HepG2 (cell line): ENCODE results near the gene APOA1. TPM values are rescaled to one million over a fixed set of nuclear protein-coding genes. Genes with fewer than 3 reads are reported as not detected.

Experiments
- HNRNPH1 ChIP-seq: fragments of 200-400 bp; formaldehyde crosslinking; optimal IDR thresholded peaks from 2 replicates; pipeline ENCODE3; 2017; ENCODE audit warnings: mild to moderate bottlenecking, low read depth, low read length
- HOXD1 ChIP-seq: sonication (generic); formaldehyde crosslinking; IDR thresholded peaks from 2 replicates; pipeline ENCODE4 v1.5.0; 2020; ENCODE audit warnings: missing genetic modification reagents
- MED1 ChIP-seq: sonication (generic); formaldehyde crosslinking; IDR thresholded peaks from 2 replicates; pipeline ENCODE4 v1.4.0; 2020; ENCODE audit warnings: missing genetic modification reagents
- MXI1 ChIP-seq: IDR thresholded peaks from 3 replicates; pipeline ENCODE4 v1.6.1; 2012; ENCODE audit warnings: low read depth, low read length, inconsistent platforms, borderline replicate concordance
- PITX1 ChIP-seq: sonication (generic); formaldehyde crosslinking; IDR thresholded peaks from 2 replicates; pipeline ENCODE4 v1.5.1; 2020; ENCODE audit warnings: mild to moderate bottlenecking, missing genetic modification reagents
- POLR2AphosphoS5 ChIP-seq: IDR thresholded peaks from 2 replicates; pipeline ENCODE4 v1.6.1; 2012; ENCODE audit warnings: low read depth, low read length
- RARA ChIP-seq: IDR thresholded peaks from 2 replicates; pipeline ENCODE4 v1.6.1; 2016; ENCODE audit warnings: missing genetic modification reagents, missing compliant biosample characterization
- RFXANK ChIP-seq: IDR thresholded peaks from 2 replicates; pipeline ENCODE4 v1.6.1; 2016
- RFXAP ChIP-seq: sonication (generic); formaldehyde crosslinking; IDR thresholded peaks from 2 replicates; pipeline ENCODE4 v1.4.0; 2020; ENCODE audit warnings: missing genetic modification reagents, borderline replicate concordance
- SAP130 ChIP-seq: IDR thresholded peaks from 2 replicates; pipeline ENCODE4 v1.6.1; 2016; ENCODE audit warnings: low read depth
- SOX13 ChIP-seq, 3 experiments: fragments of 450-650 bp in 1 of 3; sonication (generic) in 1 of 3; formaldehyde crosslinking in 1 of 3; IDR thresholded peaks in 2 of 3; conservative IDR thresholded peaks in 1 of 3; 2 replicates each; pipeline versions ENCODE4 v1.5.0 to v1.6.1; 2016 to 2020; ENCODE audit warnings: antibody characterized with exemption in 1 of 3, mild to moderate bottlenecking in 1 of 3, missing compliant biosample characterization in 1 of 3, missing genetic modification reagents in 1 of 3, moderate library complexity in 1 of 3
- ZBTB7A ChIP-seq: sonication (generic); formaldehyde crosslinking; IDR thresholded peaks from 2 replicates; pipeline ENCODE4 v1.8.0; 2022; ENCODE audit warnings: mild to moderate bottlenecking, missing genetic modification reagents
- ZNF263 ChIP-seq: sonication (generic); formaldehyde crosslinking; IDR thresholded peaks from 2 replicates; pipeline ENCODE4 v1.4.0; 2020; ENCODE audit warnings: missing genetic modification reagents
- ZNF432 ChIP-seq: sonication (generic); formaldehyde crosslinking; IDR thresholded peaks from 2 replicates; pipeline ENCODE4 v1.5.0; 2020; ENCODE audit warnings: missing genetic modification reagents, mild to moderate bottlenecking, borderline replicate concordance
- ZNF598 ChIP-seq: sonication (generic); formaldehyde crosslinking; IDR thresholded peaks from 2 replicates; pipeline ENCODE4 v1.5.1; 2020; ENCODE audit warnings: mild to moderate bottlenecking, missing genetic modification reagents, borderline replicate concordance
- polyA plus RNA-seq, 8 experiments: library from polyadenylated mRNA; depleted of rRNA in 3 of 8; stranded (reverse) in 7 of 8; unstranded in 1 of 8; fragments of >200 nt; fragmentation: Illumina TruSeq in 4 of 8; extraction: Trizol in 4 of 8; gene quantifications; 2 replicates each; pipeline versions ENCODE4 v1.2.1 to v1.2.3, GENCODE V29; 2011 to 2016; ENCODE audit warnings: low read depth in 4 of 8, missing spikeins in 1 of 8, mixed read lengths in 1 of 8; ENCODE audit not compliant: insufficient read depth in 1 of 8
- total RNA-seq, 5 experiments: library from RNA; depleted of rRNA; stranded (reverse); fragments of >200 nt; fragmentation: Illumina TruSeq; extraction: Trizol; gene quantifications; 2 replicates each; pipeline ENCODE4 v1.2.3, GENCODE V29; 2016; ENCODE audit warnings: low read depth in 1 of 5
- TF ChIP-seq, protein P1 (sequence below), 2 experiments: IDR thresholded peaks; 2 replicates each; pipeline ENCODE4 v1.6.1; 2011 to 2012; ENCODE audit warnings: low read length in 2 of 2, borderline replicate concordance in 1 of 2, low read depth in 1 of 2, mild to moderate bottlenecking in 1 of 2, moderate library complexity in 1 of 2
- TF ChIP-seq, protein P2 (sequence below): IDR thresholded peaks from 2 replicates; pipeline ENCODE4 v1.6.1; 2016
- TF ChIP-seq, protein P3 (sequence below): sonication (generic); formaldehyde crosslinking; IDR thresholded peaks from 2 replicates; pipeline ENCODE4 v1.4.0; 2020; ENCODE audit warnings: missing genetic modification reagents, borderline replicate concordance
- TF ChIP-seq, protein P4 (sequence below): sonication (generic); formaldehyde crosslinking; IDR thresholded peaks from 2 replicates; pipeline ENCODE4 v1.9.0; 2022; ENCODE audit warnings: missing genetic modification reagents, mild to moderate bottlenecking, borderline replicate concordance

APOA1 gene
- total and polyA plus RNA-seq, 2 of the 13 experiments (the other 11 are each of a cell fraction or from before 2014, with no cell fraction given): 1,973 to 5,485 TPM

DNA sequence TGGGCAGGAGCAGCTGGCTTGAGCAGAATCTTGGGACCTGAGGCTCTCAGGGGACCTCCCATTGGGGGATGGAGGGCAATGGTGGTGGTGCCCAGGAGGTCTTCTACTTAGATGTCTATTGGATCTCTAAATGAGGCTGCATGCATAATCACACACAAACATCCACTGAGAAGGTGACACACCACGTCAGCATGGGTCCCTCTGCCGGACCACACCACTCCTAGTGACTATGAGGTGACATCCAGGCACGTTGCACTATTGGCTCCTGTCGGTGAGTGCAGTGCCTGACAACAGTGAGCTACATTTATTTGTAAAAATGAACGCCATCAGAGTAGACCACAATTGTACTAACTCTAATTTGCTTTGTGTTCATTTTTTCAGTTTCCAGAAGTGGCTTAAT is 12.0 kb downstream of the APOA1 start (continued):
- TF ChIP-seq, protein P1, sequence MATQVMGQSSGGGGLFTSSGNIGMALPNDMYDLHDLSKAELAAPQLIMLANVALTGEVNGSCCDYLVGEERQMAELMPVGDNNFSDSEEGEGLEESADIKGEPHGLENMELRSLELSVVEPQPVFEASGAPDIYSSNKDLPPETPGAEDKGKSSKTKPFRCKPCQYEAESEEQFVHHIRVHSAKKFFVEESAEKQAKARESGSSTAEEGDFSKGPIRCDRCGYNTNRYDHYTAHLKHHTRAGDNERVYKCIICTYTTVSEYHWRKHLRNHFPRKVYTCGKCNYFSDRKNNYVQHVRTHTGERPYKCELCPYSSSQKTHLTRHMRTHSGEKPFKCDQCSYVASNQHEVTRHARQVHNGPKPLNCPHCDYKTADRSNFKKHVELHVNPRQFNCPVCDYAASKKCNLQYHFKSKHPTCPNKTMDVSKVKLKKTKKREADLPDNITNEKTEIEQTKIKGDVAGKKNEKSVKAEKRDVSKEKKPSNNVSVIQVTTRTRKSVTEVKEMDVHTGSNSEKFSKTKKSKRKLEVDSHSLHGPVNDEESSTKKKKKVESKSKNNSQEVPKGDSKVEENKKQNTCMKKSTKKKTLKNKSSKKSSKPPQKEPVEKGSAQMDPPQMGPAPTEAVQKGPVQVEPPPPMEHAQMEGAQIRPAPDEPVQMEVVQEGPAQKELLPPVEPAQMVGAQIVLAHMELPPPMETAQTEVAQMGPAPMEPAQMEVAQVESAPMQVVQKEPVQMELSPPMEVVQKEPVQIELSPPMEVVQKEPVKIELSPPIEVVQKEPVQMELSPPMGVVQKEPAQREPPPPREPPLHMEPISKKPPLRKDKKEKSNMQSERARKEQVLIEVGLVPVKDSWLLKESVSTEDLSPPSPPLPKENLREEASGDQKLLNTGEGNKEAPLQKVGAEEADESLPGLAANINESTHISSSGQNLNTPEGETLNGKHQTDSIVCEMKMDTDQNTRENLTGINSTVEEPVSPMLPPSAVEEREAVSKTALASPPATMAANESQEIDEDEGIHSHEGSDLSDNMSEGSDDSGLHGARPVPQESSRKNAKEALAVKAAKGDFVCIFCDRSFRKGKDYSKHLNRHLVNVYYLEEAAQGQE (IDR thresholded peaks at IDR 0.05; ENCODE audit: borderline replicate concordance in 1 of 2, low read depth in 1 of 2, low read length in 2 of 2): no peak
- TF ChIP-seq, protein P2, sequence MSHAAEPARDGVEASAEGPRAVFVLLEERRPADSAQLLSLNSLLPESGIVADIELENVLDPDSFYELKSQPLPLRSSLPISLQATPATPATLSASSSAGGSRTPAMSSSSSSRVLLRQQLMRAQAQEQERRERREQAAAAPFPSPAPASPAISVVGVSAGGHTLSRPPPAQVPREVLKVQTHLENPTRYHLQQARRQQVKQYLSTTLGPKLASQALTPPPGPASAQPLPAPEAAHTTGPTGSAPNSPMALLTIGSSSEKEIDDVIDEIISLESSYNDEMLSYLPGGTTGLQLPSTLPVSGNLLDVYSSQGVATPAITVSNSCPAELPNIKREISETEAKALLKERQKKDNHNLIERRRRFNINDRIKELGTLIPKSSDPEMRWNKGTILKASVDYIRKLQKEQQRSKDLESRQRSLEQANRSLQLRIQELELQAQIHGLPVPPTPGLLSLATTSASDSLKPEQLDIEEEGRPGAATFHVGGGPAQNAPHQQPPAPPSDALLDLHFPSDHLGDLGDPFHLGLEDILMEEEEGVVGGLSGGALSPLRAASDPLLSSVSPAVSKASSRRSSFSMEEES: 0 out of 2 replicates have a peak, but pooled peaks have one; percentile 15
- TF ChIP-seq POLR2AphosphoS5 (peak; percentile 35; the same call in 1 of the 2 replicates), ZNF432 (no peak), RARA (no peak; the same call in 1 of the 2 replicates), MXI1 (peak; percentile 79; the same call in 1 of the 3 replicates), ZBTB7A (CRISPR knock-in tag) (peak; percentile 29; the same call in 1 of the 2 replicates), SAP130 (peak; percentile 53; the same call in 1 of the 2 replicates), RFXAP (CRISPR knock-in tag) (peak; percentile 92), MED1 (CRISPR knock-in tag) (peak; percentile 39; the same call in 1 of the 2 replicates), ZNF263 (CRISPR knock-in tag) (0 out of 2 replicates have a peak, but pooled peaks have one; percentile 0), HOXD1 (CRISPR knock-in tag) (no peak), ZNF598 (CRISPR knock-in tag) (no peak), HNRNPH1 (no peak), RFXANK (0 out of 2 replicates have a peak, but pooled peaks have one; percentile 82), PITX1 (CRISPR knock-in tag) (peak; percentile 28; the same call in 1 of the 2 replicates), SOX13 (IDR thresholded peaks at IDR 0.05) (no peak), SOX13 (CRISPR knock-in tag; conservative IDR thresholded peaks at IDR 0.05 in 1 of 2, IDR thresholded peaks at IDR 0.05 in 1 of 2) (no peak)
- TF ChIP-seq, protein P3, sequence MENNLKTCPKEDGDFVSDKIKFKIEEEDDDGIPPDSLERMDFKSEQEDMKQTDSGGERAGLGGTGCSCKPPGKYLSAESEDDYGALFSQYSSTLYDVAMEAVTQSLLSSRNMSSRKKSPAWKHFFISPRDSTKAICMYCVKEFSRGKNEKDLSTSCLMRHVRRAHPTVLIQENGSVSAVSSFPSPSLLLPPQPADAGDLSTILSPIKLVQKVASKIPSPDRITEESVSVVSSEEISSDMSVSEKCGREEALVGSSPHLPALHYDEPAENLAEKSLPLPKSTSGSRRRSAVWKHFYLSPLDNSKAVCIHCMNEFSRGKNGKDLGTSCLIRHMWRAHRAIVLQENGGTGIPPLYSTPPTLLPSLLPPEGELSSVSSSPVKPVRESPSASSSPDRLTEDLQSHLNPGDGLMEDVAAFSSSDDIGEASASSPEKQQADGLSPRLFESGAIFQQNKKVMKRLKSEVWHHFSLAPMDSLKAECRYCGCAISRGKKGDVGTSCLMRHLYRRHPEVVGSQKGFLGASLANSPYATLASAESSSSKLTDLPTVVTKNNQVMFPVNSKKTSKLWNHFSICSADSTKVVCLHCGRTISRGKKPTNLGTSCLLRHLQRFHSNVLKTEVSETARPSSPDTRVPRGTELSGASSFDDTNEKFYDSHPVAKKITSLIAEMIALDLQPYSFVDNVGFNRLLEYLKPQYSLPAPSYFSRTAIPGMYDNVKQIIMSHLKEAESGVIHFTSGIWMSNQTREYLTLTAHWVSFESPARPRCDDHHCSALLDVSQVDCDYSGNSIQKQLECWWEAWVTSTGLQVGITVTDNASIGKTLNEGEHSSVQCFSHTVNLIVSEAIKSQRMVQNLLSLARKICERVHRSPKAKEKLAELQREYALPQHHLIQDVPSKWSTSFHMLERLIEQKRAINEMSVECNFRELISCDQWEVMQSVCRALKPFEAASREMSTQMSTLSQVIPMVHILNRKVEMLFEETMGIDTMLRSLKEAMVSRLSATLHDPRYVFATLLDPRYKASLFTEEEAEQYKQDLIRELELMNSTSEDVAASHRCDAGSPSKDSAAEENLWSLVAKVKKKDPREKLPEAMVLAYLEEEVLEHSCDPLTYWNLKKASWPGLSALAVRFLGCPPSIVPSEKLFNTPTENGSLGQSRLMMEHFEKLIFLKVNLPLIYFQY (CRISPR knock-in tag): no peak
- TF ChIP-seq, protein P4, sequence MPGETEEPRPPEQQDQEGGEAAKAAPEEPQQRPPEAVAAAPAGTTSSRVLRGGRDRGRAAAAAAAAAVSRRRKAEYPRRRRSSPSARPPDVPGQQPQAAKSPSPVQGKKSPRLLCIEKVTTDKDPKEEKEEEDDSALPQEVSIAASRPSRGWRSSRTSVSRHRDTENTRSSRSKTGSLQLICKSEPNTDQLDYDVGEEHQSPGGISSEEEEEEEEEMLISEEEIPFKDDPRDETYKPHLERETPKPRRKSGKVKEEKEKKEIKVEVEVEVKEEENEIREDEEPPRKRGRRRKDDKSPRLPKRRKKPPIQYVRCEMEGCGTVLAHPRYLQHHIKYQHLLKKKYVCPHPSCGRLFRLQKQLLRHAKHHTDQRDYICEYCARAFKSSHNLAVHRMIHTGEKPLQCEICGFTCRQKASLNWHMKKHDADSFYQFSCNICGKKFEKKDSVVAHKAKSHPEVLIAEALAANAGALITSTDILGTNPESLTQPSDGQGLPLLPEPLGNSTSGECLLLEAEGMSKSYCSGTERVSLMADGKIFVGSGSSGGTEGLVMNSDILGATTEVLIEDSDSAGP (CRISPR knock-in tag): 0 out of 2 replicates have a peak, but pooled peaks have one; percentile 3
